ENCODE data around the gene CCNL2.

The CCNL2 gene

DNA sequence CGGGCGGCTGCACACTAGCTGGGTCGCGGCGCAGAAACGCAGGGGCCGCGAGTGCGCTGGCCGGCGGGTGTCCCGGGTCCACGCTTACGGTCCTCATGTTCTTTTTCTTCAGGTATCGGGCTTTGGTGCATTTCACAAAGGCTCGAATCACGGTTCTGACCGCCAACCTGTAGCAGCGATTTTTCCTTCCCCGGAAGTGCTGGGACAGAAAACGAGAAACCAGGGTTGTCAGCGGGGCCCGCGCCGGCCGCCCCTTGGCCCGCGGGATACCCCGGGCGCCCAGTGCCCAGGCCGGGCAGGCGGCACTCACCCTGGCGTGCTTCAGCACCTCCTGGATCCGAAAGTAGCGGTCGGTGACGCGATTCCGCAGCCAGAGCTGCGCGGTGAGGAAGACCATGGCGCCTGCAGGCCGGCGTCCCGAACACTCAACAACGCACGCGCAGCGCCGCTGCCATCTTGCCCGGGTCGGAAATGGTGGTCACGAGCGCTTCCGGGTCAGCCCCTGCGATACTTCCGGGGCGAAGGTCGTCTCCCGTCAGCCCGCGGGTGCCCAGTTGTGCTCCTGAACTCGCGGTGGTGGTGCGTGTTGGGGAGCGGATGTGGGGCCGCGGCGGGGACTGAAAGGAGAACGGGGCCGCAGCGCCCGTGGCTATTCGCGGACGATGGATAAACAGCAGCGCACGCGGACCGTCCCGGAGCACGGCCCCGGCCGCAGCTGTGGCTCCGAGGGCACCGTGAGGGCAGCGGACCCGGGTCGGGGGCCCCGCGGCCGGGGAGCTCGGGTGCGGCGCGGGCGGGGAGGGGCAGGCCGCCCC lies 7.9 kb upstream of the CCNL2 start, which contains the start of gene MRPL20 (continued):
- TF ChIP-seq, protein P1, sequence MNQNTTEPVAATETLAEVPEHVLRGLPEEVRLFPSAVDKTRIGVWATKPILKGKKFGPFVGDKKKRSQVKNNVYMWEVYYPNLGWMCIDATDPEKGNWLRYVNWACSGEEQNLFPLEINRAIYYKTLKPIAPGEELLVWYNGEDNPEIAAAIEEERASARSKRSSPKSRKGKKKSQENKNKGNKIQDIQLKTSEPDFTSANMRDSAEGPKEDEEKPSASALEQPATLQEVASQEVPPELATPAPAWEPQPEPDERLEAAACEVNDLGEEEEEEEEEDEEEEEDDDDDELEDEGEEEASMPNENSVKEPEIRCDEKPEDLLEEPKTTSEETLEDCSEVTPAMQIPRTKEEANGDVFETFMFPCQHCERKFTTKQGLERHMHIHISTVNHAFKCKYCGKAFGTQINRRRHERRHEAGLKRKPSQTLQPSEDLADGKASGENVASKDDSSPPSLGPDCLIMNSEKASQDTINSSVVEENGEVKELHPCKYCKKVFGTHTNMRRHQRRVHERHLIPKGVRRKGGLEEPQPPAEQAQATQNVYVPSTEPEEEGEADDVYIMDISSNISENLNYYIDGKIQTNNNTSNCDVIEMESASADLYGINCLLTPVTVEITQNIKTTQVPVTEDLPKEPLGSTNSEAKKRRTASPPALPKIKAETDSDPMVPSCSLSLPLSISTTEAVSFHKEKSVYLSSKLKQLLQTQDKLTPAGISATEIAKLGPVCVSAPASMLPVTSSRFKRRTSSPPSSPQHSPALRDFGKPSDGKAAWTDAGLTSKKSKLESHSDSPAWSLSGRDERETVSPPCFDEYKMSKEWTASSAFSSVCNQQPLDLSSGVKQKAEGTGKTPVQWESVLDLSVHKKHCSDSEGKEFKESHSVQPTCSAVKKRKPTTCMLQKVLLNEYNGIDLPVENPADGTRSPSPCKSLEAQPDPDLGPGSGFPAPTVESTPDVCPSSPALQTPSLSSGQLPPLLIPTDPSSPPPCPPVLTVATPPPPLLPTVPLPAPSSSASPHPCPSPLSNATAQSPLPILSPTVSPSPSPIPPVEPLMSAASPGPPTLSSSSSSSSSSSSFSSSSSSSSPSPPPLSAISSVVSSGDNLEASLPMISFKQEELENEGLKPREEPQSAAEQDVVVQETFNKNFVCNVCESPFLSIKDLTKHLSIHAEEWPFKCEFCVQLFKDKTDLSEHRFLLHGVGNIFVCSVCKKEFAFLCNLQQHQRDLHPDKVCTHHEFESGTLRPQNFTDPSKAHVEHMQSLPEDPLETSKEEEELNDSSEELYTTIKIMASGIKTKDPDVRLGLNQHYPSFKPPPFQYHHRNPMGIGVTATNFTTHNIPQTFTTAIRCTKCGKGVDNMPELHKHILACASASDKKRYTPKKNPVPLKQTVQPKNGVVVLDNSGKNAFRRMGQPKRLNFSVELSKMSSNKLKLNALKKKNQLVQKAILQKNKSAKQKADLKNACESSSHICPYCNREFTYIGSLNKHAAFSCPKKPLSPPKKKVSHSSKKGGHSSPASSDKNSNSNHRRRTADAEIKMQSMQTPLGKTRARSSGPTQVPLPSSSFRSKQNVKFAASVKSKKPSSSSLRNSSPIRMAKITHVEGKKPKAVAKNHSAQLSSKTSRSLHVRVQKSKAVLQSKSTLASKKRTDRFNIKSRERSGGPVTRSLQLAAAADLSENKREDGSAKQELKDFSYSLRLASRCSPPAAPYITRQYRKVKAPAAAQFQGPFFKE (tag by site-specific recombination; IDR thresholded peaks at IDR 0.05; ENCODE audit: borderline replicate concordance), result no peak
- TF ChIP-seq, protein P2, sequence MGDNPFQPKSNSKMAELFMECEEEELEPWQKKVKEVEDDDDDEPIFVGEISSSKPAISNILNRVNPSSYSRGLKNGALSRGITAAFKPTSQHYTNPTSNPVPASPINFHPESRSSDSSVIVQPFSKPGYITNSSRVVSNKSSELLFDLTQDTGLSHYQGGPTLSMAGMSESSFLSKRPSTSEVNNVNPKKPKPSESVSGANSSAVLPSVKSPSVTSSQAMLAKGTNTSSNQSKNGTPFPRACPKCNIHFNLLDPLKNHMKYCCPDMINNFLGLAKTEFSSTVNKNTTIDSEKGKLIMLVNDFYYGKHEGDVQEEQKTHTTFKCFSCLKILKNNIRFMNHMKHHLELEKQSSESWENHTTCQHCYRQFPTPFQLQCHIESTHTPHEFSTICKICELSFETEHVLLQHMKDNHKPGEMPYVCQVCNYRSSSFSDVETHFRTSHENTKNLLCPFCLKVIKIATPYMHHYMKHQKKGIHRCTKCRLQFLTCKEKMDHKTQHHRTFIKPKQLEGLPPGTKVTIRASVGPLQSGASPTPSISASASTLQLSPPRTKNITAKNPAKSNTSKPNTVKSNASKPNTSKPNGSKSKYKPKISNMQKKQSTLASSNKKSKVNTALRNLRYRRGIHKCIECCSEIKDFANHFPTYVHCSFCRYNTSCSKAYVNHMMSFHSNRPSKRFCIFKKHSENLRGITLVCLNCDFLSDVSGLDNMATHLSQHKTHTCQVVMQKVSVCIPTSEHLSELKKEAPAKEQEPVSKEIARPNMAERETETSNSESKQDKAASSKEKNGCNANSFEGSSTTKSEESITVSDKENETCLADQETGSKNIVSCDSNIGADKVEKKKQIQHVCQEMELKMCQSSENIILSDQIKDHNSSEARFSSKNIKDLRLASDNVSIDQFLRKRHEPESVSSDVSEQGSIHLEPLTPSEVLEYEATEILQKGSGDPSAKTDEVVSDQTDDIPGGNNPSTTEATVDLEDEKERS (tag by site-specific recombination; IDR thresholded peaks at IDR 0.05), result no peak
- TF ChIP-seq, protein P3, sequence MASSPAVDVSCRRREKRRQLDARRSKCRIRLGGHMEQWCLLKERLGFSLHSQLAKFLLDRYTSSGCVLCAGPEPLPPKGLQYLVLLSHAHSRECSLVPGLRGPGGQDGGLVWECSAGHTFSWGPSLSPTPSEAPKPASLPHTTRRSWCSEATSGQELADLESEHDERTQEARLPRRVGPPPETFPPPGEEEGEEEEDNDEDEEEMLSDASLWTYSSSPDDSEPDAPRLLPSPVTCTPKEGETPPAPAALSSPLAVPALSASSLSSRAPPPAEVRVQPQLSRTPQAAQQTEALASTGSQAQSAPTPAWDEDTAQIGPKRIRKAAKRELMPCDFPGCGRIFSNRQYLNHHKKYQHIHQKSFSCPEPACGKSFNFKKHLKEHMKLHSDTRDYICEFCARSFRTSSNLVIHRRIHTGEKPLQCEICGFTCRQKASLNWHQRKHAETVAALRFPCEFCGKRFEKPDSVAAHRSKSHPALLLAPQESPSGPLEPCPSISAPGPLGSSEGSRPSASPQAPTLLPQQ (tag by site-specific recombination; IDR thresholded peaks at IDR 0.05), result peak; percentile 74
- TF ChIP-seq ZNF629 (tag by site-specific recombination; IDR thresholded peaks at IDR 0.05) (peak; percentile 72), ZNF302 (tag by site-specific recombination; IDR thresholded peaks at IDR 0.05; ENCODE audit: low read depth) (no peak), ZNF623 (tag by site-specific recombination; IDR thresholded peaks at IDR 0.05) (no peak; the same call in 1 of the 2 replicates), ZNF248 (tag by site-specific recombination; IDR thresholded peaks at IDR 0.05) (no peak), ZNF202 (tag by site-specific recombination; IDR thresholded peaks at IDR 0.05; ENCODE audit: borderline replicate concordance) (no peak), EGR2 (tag by site-specific recombination; IDR thresholded peaks at IDR 0.05; ENCODE audit: low read depth) (no peak), ZNF677 (tag by site-specific recombination; IDR thresholded peaks at IDR 0.05) (no peak), ZNF830 (tag by site-specific recombination; IDR thresholded peaks at IDR 0.05; ENCODE audit: low read depth) (no peak), PRDM1 (tag by site-specific recombination; IDR thresholded peaks at IDR 0.05) (no peak), ZNF311 (tag by site-specific recombination; IDR thresholded peaks at IDR 0.05; ENCODE audit: borderline replicate concordance) (no peak), ZNF555 (tag by site-specific recombination; conservative IDR thresholded peaks at IDR 0.05) (no peak), MZF1 (tag by site-specific recombination; IDR thresholded peaks at IDR 0.05; ENCODE audit: borderline replicate concordance) (no peak), GLI4 (tag by site-specific recombination; IDR thresholded peaks at IDR 0.05) (no peak), ZNF292 (tag by site-specific recombination; IDR thresholded peaks at IDR 0.05; ENCODE audit: borderline replicate concordance, low read depth) (no peak), ZNF138 (tag by site-specific recombination; IDR thresholded peaks at IDR 0.05; ENCODE audit: borderline replicate concordance) (no peak), ZNF112 (tag by site-specific recombination; IDR thresholded peaks at IDR 0.05) (no peak), ZNF501 (tag by site-specific recombination; IDR thresholded peaks at IDR 0.05) (peak; percentile 95), ZNF391 (tag by site-specific recombination; IDR thresholded peaks at IDR 0.05; ENCODE audit: borderline replicate concordance, low read depth) (no peak; the same call in 1 of the 2 replicates), ZNF626 (tag by site-specific recombination; IDR thresholded peaks at IDR 0.05) (no peak), KLF7 (tag by site-specific recombination; IDR thresholded peaks at IDR 0.05; ENCODE audit: borderline replicate concordance) (no peak), ZNF37A (tag by site-specific recombination; IDR thresholded peaks at IDR 0.05) (no peak)
- TF ChIP-seq, protein P4, sequence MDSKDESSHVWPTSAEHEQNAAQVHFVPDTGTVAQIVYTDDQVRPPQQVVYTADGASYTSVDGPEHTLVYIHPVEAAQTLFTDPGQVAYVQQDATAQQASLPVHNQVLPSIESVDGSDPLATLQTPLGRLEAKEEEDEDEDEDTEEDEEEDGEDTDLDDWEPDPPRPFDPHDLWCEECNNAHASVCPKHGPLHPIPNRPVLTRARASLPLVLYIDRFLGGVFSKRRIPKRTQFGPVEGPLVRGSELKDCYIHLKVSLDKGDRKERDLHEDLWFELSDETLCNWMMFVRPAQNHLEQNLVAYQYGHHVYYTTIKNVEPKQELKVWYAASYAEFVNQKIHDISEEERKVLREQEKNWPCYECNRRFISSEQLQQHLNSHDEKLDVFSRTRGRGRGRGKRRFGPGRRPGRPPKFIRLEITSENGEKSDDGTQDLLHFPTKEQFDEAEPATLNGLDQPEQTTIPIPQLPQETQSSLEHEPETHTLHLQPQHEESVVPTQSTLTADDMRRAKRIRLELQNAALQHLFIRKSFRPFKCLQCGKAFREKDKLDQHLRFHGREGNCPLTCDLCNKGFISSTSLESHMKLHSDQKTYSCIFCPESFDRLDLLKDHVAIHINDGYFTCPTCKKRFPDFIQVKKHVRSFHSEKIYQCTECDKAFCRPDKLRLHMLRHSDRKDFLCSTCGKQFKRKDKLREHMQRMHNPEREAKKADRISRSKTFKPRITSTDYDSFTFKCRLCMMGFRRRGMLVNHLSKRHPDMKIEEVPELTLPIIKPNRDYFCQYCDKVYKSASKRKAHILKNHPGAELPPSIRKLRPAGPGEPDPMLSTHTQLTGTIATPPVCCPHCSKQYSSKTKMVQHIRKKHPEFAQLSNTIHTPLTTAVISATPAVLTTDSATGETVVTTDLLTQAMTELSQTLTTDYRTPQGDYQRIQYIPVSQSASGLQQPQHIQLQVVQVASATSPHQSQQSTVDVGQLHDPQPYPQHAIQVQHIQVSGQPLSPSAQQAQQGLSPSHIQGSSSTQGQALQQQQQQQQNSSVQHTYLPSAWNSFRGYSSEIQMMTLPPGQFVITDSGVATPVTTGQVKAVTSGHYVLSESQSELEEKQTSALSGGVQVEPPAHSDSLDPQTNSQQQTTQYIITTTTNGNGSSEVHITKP (tag by site-specific recombination; IDR thresholded peaks at IDR 0.05), result 0 out of 2 replicates have a peak, but pooled peaks have one; percentile 9
